ENCODE measurements around the gene ZNHIT1. TPM values are rescaled to one million over a fixed set of nuclear protein-coding genes. Genes with fewer than 3 reads are reported as not detected.

The ZNHIT1 gene
- total RNA-seq, 4 donors from 2014 or later, result 54.6 to 113 (median 77.1) TPM

DNA sequence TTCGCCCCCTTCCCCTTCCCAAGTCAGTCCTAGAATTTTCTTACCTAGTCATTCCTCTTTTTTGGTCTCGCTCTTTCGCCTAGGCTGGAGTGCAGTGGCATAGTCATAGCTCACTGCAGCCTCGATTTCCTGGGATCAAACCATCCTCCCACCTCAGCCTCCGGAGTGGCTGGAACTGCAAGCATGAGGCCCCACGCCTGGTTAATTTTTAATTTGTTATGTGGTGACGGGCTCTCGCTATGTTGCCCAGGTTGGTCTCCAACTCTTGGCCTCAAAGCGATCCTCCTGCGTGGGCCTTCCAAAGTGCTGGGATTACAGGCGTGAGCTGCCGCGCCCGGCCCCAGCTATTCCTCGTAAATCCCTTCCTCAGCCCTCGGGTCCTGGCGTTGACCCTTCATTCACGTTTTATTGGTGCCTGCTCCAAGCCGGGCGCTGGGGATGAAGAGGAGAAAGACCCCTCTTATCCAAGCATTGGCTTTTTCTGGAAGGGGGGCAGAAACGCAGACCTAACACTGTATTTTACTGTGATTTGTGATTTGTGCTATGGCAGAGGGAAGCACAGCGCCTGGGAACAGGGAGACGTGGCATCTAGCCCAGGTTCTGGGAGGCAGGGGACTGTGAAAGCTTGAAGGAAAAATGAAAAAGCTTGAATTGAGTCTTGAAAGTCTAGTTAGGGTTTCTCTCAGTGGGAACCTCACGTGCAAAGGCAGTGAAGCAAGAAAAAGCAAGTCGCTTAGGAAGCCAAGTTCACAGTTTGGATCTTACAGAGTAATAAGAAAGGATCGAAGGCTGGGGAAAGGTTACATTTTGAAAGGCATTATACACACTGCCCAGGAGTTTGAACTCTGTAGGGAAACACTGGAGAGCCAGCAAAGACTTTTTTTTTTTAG lies 516 bp downstream of the ZNHIT1 start:
- DNase-seq (ENCODE audit: low spot score) (no peak), ATAC-seq (ENCODE audit: low FRiP score) (no peak)
- TF ChIP-seq, protein P1, sequence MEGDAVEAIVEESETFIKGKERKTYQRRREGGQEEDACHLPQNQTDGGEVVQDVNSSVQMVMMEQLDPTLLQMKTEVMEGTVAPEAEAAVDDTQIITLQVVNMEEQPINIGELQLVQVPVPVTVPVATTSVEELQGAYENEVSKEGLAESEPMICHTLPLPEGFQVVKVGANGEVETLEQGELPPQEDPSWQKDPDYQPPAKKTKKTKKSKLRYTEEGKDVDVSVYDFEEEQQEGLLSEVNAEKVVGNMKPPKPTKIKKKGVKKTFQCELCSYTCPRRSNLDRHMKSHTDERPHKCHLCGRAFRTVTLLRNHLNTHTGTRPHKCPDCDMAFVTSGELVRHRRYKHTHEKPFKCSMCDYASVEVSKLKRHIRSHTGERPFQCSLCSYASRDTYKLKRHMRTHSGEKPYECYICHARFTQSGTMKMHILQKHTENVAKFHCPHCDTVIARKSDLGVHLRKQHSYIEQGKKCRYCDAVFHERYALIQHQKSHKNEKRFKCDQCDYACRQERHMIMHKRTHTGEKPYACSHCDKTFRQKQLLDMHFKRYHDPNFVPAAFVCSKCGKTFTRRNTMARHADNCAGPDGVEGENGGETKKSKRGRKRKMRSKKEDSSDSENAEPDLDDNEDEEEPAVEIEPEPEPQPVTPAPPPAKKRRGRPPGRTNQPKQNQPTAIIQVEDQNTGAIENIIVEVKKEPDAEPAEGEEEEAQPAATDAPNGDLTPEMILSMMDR (IDR thresholded peaks at IDR 0.05), result no peak

DNA sequence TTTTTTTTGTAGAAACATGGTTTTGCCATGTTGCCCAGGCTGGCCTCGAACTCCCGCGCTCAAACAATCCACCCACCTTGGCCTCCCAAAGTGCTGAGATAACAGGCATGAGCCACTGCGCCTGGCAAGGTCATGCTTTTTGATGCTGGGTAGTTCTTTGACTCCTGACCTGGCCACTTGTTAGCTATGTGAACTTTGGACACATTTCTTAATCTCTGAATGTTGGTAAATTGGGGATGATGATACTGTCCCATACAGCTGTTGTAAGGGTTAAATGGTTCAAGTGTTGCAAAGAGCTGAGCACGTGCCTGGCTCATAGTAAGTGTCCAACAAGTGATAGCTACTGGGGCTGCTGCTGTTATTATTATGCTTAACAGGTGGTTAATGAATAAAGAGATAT lies 2.3 kb downstream of the ZNHIT1 start:
- no peak for DNase-seq (ENCODE audit: low spot score)
- TF ChIP-seq, protein P1 (IDR thresholded peaks at IDR 0.05), result no peak
- no peak for ATAC-seq (ENCODE audit: low FRiP score)

DNA sequence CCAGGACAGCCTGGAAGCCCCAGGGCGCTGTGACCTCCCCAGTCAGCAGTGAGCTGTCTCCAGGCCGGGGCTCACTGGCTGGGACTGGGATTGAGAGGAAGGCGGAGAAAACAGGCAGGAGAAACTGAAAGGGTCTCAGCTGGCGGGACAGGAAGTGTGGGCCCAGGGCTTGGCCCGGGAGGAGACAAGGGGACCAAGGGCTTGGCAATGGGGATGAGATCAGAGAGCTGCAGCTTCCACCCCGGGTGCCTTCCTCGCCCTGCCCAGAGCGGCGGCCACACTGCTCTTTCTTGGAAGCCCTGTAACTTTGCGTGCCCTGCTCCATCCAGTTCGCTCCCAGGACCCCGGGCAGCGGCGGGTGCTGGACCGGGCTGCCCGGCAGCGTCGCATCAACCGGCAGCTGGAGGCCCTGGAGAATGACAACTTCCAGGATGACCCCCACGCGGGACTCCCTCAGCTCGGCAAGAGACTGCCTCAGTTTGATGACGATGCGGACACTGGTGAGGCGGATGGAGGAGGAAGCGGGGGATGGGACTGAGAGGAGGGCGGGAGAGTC lies 4.4 kb downstream of the ZNHIT1 start:
- ATAC-seq (ENCODE audit: low FRiP score) (no peak), DNase-seq (ENCODE audit: low spot score) (no peak)
- TF ChIP-seq, protein P1 (IDR thresholded peaks at IDR 0.05), result no peak

DNA sequence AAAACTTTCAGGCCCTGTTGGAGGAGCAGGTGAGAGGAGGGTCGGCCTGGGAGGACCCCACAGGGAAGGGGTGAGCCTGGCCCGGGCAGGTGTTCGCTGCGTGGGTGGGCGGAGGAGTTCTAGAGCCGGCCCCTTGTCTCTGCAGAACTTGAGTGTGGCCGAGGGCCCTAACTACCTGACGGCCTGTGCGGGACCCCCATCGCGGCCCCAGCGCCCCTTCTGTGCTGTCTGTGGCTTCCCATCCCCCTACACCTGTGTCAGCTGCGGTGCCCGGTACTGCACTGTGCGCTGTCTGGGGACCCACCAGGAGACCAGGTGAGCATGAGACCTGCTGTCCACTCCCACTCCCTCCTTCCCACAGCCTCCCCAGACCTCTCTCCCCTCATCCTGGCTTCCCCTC lies 5.6 kb downstream of the ZNHIT1 start:
- no peak for DNase-seq (ENCODE audit: low spot score)
- no peak for ATAC-seq (ENCODE audit: low FRiP score)
- TF ChIP-seq, protein P1 (IDR thresholded peaks at IDR 0.05), result no peak

DNA sequence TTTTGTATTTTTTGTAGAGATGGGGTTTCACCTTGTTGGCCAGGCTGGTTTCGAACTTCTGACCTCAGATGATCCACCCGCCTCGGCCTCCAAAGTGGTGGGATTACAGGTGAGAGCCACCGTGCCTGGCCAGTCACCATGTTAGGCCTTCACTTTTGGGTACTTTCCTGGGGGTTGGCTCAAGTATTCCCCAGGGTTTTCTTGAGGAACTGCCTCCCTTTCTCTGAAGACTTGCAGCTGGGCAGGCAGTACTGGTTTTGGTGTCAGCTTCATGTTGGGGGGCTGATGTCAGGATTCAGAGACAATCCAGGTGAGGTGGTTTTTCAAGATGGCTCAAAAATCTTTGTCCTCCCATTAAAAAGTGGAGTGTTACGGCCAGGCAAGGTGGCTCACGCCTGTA lies 7.7 kb downstream of the ZNHIT1 start:
- TF ChIP-seq, protein P1 (IDR thresholded peaks at IDR 0.05), result no peak
- DNase-seq (ENCODE audit: low spot score) (no peak), ATAC-seq (ENCODE audit: low FRiP score) (no peak)

DNA sequence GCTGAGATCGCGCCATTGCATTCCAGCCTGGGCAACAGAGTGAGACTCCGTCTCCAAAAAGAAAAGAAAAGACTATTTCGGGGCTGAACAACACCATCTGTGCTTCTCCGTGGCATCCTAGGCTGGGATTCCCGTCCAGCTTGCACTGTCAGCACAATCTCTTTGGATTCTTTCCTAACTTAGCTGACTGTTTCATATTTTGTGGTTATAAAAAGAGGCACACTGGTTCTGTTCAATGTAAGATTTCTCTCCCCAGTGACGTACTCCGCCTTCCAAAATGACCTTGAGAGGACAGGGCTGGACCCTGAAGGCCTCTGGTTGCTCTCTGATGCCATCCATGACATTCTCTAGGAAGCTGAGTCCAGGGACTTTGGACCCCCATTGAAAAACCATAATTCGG lies 8.8 kb downstream of the ZNHIT1 start:
- ATAC-seq (ENCODE audit: low FRiP score), result no peak
- TF ChIP-seq, protein P1 (IDR thresholded peaks at IDR 0.05), result no peak

DNA sequence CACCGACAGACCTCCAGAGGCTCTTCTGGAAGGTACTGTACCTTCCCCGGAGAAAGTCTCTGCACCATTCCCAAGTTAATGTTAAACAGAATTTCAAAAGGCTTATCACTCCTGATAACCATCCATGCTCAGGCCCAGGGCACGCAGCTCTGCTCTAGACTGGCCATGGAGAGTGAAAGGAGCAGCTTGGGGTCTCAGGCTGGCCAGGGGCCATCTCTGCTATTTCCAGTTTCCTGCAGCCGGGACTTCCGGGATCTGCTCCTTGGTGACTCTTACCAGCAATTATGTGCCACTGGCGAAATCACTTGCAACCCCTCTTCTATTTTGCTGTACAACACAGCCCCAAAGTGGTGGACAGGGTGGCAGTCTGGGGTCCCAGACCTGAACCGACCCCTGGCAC lies 13.7 kb downstream of the ZNHIT1 start:
- DNase-seq (ENCODE audit: low spot score) (no peak), ATAC-seq (ENCODE audit: low FRiP score) (no peak)
- TF ChIP-seq, protein P1 (IDR thresholded peaks at IDR 0.05), result no peak

More for the DNA sequence above, 8.8 kb downstream of the ZNHIT1 start:
- DNase-seq (ENCODE audit: low spot score), result no peak

Measured in omental fat pad (tissue), 4 donors.